Muscle of back (tissue), 11 donors: Measurements from ENCODE around the gene MSL1. TPM values are rescaled to one million over a fixed set of nuclear protein-coding genes. Genes with fewer than 3 reads are reported as not detected.

Experiments used
- DNase-seq, 3 donors: peaks; one replicate each; pipeline versions ENCODE4 v3.0.0 to v3.0.0-alpha.2; 2013
- polyA plus RNA-seq, 10 donors: library from polyadenylated mRNA; unstranded; fragments of 120-200 nt; gene quantifications; one replicate each; pipeline ENCODE4 v1.2.1, GENCODE V29; 2013; ENCODE audit not compliant: insufficient read length in 10 of 10

The MSL1 gene
- polyA plus RNA-seq, 10 donors, result 90.6 to 144 (median 118) TPM

DNA sequence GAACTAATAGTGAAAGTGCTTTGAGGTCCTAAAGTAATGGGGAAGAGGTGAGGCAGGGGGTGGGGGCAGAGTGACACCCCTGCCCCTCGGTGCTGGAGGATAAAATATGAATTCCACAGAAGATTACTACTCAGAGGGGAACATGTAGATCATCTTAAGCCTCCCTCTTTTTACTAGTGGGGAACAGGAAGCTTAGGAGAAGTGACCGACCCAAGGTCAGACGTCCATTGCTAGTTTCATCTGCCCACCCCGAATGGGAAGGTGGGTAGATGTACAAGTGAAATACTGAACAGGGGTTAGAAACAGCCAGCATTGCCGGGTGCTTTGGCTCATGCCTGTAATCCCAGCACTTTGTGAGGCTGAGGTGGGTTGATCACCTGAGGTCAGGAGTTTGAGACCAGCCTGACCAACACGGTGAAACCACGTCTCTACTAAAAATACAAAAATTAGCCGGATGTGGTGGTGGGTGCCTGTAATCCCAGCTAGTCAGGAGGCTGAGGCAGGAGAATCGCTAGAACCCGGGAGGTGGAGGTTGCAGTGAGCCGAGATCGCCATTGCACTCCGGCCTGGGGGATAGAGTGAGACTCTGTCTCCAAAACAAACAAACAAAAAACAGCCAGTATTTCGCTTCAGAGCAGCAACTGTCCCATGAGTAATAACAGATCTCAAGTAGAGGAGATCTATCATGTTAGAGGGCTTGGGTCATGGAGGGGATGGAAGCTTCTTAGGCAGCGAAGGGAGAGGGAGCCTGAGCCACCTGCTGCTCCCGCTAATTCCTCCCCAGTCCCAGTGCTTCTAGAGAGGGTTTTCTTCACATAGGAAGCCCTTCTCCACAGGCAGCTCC lies 20.2 kb upstream of the MSL1 start:
- no peak for DNase-seq

DNA sequence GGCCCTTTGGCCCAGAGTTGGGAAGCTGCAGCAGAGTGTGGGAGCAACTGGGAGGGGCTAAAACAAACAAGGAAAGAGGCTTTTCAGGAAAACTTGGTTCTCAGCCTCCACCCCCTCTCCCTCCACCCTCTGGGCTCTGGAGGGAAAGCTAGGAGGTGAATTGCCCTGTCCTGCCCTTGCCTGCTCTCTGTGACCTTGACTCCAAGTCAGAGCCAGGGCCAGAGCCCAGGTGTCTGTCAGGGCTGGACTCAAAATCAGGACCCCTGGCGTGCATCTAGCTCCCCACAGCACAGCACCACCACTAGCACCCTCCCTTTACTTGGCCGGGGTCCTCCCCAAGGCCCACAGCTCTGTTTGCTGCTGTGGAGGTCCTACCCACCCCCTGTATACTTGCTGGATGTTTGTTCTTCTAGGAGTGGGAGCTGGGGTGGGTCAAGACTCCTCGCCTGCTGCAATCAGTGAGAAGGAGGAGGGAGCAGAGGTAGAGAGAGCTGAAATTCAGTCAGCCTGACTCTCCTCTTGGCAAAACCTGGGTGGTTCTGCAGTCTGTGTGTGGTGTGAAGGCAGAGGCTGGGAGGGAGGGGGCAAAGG lies 18.6 kb upstream of the MSL1 start:
- peak in 1 of 3 donors; percentile 62 for DNase-seq

DNA sequence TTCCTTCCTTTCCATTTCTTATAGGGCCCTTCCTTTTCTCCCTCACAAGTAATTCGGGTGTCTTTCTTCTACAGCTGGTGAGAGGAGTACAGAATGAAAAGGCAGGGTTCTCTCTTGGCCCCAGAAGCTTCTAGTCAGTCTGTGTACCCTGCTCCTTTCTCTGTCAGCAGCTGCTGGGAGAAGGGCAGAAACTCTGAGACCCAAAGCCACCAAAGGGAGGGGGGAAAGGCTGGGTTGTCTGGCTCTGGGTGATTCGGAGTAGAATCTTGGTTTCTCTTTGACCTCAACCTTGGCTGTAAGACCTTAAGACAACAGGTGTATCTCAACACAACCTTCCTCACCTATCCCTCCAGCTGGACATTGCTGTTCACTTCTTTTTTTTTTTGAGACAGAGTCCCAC lies 18.1 kb upstream of the MSL1 start:
- DNase-seq, result no peak

DNA sequence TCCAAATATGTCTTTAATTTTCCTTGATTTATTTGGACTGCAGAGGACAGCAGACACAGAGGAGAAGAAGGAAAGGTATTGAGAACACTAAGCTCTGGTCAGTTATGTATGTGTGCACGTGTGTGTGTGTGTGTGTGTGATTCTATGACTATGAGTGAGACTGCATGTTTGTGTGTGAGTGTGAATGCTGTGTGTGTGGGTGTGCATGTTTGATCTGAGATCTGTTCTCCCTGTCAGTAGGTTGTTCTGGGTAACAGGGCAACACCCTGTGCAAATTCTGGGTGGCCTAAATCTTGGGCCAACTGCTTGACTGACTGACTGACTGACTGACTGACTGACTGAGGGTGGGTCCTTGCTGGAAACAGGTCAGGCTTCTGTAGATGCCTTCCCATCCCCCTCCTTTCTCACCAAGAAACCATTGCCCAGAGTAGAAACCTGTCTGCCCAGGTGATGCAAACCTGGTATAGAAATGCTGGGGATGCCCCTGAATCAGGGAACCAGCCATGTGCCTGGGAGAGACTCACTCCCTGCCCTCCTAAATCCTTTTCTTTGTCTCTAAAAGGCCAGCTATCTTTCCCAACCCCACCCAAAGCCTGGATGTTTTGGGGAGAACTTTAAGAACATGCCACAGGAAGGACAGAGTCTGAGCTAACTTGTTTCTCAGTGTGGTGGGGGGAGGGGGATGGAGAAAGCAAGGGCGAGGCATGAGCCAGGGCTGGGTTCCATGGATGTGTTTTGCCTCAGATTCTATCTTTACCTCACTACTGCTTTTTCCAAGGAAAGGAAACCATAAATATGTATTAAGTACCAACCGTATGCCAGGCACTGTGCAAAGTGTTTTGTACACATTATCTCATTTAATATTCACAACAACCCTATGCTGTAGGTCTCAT lies 16.9 kb upstream of the MSL1 start:
- DNase-seq, result peak in 1 of 3 donors; percentile 32

DNA sequence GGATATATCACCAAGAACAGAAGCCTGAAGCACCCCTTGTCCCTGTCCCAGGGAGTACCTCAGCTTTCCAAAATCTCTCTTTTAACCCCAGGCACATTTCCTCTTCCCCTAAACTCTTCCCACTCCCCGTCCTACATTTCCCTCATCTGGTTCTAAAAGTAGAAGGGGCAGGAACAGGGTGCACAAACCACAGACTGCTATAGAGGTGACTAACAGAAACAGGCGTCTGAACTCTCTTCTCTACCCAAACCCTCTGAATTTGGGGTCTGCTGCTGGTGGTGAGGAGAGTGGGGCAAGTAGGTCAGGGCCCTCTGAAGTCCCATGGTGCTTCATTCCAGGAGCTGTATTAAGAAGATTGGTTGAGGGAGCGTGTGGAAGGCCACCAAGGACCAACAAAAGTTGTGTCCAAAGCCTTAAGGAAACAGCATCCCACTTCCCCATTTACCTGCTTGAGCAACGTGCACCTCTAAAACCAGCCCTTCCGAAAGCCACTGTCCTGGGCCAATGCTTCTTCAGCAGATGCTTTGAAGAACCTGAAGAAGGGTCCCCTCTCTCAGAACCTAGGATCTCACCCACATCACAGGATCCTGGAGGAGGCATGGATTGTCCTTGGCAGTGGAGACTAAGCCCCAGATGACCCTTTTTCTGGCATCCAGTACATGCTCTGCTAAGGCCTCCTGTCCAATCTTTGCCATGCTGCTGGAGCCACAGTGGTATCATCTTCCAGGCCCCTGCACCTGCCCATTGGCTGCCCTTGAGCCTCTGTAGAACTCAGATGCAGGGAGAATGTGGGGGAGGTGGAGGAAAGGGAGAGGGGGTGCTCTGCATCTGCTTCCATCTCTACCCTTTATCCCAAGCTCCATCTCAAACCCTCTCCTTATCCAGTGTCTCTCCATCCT lies 15.7 kb upstream of the MSL1 start:
- DNase-seq, result peak in 1 of 3 donors; percentile 4

DNA sequence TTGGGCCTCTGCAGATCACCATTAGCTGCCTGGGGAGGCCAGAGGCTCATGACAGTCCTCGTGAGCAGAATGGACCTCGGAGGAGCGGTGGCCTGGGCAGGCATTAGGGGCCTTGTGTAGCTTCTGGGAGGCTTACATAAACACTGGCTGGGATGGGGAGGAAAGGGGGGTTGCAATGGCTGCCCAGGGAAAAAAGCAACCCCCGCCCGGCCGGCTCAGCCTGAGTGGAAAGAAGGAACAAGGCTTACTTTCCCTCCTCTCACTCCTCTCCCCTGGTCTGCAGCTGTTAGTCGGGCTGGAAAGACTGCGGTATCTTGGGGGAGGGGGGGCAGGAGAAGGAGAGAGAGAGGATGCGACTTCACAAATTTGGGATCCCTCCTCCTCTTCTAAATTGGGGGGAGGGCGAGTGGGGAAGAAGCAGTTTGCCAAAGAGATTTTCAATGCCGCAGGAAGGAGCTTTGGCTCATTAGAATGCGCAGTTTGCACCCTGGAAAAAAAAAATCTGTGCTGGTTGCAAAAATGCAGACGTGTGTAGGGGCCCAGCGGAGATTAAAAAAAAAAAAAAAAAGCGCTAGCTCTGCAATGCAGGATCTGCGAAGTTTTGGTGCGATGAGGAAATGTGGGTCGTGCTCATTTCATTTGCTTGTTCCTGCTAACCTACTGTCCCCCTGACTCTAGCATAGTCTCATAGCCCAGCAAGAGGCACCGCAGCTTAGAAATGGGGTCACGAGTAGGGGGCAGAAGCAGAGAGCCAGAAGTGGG lies 14.8 kb upstream of the MSL1 start:
- peak in 2 of 3 donors; percentile 82 to 93 for DNase-seq

DNA sequence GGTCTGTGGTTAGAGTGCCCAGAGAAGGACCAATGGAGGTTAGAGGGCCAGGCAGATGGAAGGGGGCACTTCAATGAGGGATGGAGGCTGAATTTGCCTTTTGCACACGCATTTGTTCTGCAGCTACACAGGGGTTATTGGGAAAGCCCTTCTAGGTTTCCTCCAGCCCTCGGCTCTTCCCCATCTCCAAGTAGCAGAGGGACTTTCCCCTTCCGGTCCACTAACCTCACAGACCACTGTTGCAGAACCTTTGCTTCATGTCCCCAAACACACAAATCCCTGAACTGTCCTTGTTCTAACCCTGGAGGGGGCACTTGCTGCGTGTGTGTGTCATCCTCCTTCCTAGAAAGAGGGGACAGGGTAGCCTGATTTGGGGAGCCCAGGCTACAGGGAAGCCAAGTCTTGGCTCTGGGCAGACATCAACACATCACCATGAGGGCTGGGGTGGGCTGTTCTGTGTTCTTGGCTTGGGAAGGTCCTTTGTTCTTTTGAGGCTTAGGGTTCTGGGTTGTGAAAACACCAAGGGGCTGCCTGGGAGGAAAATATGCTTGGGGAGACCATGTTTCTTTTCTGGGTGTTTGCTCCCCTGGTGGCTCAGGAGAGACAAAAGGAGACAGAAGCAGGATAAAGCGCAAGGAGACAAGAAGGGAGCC lies 14.1 kb upstream of the MSL1 start:
- DNase-seq, result peak in 2 of 3 donors; percentile 45 to 79

DNA sequence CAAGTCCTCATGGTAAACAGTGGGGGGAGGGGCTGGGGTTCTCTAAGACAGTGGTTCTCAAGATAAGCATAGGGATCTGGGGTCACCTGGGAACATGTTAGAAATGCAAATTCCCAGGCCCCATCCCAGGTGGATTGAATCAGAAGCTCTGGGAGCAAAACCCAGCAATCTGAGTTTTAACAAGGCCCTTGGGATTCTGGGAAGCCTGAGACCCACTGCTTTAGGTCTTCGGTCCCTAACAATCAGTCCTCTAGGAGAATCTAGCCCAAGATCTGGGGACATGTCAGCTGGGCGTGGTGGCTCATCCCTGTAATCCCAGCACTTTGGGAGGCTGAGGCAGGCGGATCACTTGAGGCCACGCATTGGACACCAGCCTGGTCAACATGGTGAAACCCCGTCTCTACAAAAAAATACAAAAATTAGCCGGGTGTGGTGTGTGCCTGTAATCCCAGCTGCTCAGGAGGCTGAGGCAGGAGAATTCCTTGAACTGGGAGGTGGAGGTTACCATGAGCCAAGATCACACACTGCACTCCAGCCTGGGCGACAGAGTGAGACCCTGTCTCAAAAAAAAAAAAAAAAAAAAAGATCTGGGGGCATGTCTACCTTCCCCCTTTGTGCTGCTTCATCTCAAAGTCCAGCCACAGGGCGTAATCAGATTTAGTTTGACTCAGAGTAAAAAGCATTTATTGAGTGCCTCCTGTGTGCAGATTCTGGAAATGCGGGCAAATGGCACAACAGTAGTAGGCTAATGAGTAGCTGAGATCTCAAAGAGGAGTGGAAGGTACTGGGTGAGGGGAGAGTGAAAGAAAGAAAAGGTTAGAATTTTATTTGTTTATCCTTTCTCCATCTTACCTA lies 12.6 kb upstream of the MSL1 start:
- peak in 1 of 3 donors; percentile 26 for DNase-seq

DNA sequence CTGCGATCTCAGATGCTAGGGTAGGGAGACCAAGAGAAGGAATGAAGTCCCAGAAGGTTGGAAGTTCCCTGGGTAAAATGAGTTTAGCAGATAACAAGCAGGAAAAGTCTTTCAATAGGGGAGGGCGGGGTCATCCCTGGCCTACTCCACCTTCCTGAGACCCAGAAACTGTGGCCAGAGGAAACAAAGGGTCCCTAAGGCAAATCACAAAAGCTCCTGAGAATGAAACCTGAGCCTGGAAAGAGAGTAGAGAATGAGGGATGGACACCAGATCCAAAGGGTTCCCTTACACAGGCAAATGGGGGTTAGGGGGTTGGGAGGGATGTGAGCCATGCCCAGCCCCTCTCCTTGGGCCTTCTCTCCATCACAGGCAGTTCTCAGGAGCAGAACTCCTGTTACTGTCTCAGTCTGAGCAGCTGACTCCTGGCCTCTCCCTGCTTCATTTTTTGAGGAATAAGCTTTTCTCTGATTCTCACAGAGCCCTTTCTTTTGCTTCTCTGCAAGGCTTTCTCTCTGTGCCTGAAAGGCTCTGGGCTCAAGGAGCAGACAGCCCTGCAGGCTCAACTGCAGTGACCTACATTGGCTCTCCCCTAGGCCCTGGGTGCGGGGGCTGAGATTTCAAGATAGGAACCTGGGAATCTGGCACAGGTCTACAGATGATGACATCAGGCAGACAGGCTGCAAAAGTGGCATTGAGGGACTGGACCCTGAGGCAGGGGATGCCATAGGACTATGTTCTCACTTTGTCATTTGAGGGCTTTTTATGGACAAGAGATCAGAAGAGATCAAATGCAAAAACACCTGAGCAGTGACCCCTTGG lies 11.5 kb upstream of the MSL1 start:
- DNase-seq, result peak in 1 of 3 donors; percentile 58

DNA sequence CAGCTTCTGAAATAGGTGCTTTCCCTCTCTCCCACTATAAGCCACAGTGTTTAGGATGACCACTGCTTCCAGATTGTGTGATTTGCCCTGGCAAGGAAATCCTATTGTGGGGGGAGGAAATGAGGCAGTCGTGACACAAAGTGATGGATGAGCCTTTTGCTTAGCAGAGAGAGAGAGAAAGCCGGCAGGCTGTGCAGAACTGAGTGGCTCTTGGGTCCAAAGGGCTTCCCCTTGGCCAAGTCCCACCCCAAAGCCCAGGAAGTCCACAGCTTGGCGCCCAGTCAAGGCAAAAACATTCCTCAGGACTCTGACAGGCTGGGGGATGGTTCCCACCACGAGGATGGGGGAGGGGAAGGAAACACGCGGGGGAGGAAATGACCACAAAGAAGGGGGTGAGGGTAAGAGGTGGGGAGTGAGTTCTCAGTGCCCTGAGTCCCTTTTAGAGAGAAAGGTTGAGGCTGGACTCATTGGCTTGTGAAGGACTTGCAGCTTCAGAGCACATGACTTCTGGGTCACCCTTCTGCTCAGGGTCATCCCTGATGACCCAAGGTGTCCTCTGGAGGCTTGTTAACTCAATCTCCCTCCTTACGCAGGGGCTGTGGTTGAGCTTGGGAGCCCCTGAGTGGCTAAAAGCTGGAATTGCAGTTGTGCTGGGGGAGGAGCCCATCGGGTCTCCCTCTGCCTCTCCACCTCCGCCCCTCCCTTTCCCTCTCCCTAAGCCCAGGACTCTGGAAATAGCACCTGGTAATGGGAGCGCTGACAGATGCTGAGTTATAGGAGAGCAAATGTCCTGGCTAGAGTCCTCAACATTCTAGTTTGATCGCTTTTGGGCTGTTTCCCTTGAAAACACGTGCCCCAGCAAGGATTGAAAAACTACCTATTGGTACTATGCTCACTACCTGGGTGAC lies 10.3 kb upstream of the MSL1 start:
- DNase-seq, result peak; percentile 95 to 98 (median 96)

DNA sequence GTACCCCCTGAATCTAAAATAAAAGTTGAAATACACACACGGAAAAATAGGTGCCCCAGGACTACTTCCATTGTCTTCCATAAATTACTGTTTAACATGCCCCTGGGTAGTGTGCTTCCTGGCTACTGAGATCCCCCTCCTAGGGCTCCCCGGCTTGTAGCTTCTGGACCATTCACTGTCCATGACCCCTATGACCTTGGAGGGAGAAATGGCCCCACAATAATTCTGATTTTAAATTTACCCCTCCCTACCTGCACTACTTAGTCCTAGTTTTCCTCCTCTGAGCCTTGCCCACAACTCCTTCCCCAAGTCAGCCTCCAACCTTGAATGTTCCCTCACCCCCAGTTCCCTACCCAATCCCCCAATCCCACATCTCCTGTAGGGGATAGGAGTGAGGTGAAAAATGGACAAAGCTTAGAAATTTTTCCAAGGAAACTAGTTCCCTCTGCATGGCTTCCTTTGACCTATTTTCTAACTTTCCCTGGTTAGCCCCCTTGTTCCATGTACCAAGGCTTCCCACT lies 9.5 kb upstream of the MSL1 start:
- no peak for DNase-seq

DNA sequence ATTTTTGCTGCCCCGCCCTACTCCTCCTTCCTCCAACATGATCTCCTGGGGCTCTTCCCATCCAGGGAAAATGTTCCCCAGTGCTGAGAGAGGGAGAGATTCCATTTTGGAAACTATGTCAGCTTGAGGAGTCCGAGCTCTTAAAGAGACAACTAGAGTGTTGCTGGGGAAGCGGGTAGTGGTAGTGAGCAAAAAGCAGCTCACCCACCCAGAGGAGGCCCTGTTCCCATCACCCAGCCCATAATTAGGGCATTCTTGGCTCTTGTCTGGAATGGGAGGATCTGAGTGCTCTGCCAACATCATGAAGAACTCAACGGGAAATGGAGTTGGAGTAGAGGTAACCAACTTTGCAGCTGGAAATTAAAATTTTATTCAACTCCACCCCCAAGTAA lies 9.1 kb upstream of the MSL1 start:
- no peak for DNase-seq

DNA sequence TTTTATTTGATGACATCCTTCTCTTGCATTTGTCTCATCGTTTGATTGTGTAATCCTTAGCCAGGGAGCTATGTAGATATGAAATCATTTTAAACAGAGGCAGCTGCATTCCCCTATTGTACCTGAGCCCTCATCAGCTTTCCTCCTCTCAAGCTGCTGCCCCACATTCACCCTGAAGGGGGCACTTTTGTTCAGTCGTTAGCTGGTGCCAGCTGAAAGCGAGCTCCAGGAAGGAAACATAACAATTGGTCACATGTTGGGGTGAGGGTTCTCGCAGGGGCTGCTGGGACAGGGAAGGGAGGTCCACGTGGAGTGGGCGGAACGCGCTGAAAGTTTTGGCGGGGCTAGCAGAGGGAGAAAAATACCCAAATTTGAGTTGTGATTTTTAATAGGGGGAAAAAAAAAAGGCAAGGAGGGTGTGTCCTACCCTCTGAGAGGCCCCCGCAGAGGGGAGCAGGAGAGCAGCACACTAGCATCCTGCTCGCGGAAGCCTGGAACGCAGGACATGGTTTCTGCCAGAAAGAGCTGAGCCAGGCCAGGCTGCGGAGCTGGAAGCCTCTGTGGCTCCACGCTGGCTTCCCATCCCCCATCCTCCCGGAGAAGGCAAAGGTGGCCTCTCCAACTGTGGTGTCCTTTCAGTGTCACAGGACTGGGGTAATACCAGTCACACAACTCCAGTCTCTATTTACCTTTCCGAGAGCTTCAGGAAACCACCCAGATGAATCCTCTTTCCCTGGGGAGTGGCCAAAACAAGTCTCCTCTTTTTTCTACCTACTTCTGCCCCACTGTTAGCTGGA lies 8.5 kb upstream of the MSL1 start:
- peak; percentile 96 to 98 (median 96) for DNase-seq

DNA sequence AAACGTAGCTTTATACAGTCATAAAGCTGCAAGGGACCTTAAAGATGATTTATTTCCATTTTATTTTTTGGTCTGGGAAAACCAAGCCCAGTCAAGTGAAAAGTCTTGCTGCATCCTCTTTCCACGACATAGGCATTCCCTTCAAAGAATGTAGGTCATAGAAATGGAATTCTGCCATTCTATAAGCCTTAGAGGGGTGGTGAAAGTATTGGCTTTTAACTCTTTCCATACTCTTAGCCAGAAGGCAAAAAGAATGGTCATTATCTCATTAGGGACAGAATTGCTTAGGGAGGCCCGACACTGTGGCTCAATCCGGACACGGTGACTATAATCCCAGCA lies 7.9 kb upstream of the MSL1 start:
- DNase-seq, result no peak

DNA sequence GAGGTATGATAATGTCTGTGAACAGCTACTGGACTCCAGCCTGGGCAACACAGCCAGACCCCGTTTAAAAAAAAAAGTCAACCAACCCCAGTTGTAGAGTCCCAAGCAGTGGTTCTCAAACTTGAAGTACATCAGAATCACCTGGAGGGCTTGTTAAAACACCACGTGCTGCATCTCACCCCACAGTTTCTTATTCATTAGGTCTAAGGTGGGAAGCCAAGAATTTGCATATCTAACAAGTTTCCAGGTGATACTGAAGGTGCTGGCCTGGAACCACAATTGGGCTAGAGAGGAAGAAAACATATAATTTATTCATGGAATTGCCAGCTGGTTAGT lies 6.7 kb upstream of the MSL1 start:
- DNase-seq, result no peak
